ENCODE measurements around the gene BICC1.

- peak in 1 of 3 donors; percentile 21 for TF ChIP-seq POLR2AphosphoS5 (IDR thresholded peaks at IDR 0.05)
- TF ChIP-seq CTCF (IDR thresholded peaks at IDR 0.05): no peak
- no peak for TF ChIP-seq POLR2A (IDR thresholded peaks at IDR 0.05)
Observed at GRCh38 chr10:58662314-58662713, 149.6 kb downstream of the BICC1 start.
